Measurements from ENCODE around the gene RAB36. TPM values are rescaled to one million over a fixed set of nuclear protein-coding genes. Genes with fewer than 3 reads are reported as not detected.
A peak's percentile ranks its signal among the peaks of the same experiment; 100 is the strongest.

RAB36 gene
- total and polyA plus RNA-seq, 9 of the 15 experiments (the other 6 are each of a cell fraction or from before 2014, with no cell fraction given) = 0.04 to 0.50 (median 0.08) TPM; not detected in 3

DNA sequence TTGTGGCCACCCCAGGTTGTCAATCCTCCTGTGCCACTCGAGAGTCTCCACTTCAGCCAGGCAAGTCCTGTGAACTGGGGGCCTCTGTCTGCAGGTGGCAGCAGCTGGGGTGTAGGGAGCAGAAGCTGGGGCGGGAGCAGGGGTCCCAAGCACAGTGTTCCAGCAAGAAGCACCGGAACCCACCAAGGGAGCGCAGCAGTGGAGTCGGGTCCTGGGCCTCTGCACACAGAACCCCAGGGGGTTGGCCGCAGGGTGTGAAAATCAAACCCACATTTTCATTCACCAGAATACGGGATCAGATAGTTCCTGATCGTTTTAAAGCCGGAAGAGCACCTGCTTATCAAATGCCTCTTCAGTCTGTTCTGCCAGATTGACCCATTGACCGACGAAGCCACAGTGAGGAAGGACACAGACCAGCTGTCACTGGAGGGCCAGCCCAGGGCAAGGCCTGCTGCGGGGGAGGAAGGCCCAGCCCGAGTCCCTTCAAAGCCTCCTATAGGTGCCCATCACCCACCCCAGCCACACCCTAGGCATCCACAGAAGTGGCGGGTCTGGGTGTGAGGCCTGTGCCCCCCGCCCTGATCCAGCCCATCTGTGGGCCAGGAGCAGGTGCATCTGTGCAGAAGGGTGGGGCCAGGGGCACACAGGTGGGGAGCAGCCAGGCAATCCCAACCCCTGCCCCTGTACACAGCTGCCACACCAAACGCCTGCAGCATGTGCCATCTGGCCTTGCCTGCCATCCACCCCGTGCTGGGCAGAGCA is 37.6 kb upstream of the RAB36 start:
- 9% methylated on average over 17 of the region's 17 CpGs for WGBS (ENCODE audit: insufficient coverage, low coverage, missing lambda C conversion rate)
- ATAC-seq = no peak
- no peak overlapping the region for H3K27ac ChIP-seq (ENCODE audit: extremely low read depth, low read depth, low read length)
- peaks cover 61 to 100% of the 10 kb centered on the region in 2 experiments for H3K27me3 ChIP-seq (ENCODE audit: control insufficient read depth in 2 of 2, insufficient read depth in 2 of 2, low read length in 2 of 2)
- DNase-seq (ENCODE audit: extremely low read depth in 1 of 4, low spot score in 3 of 4) = peak in 2 of 4 experiments; percentile 62 to 63
- in situ Hi-C loops (cut with MboI) (no loop called here), intact Hi-C loops (cut with micrococcal nuclease) (no loop called here)
- FAIRE-seq = no peak
- peak overlapping the region in 1 of 2 experiments; percentile 33; a peak in 1 of 4 replicates for H3K9ac ChIP-seq (ENCODE audit: insufficient read depth in 1 of 2, low read depth in 2 of 2, low read length in 2 of 2)
- peaks cover 0 to 29% of the 10 kb centered on the region in 2 experiments; a peak in 2 of 5 replicates for H3K4me1 ChIP-seq (replicated peaks in 1 of 2; ENCODE audit: control insufficient read depth in 2 of 2, insufficient read depth in 2 of 2, low read length in 2 of 2)
- peaks cover 98% of the 10 kb centered on the region for H4K20me1 ChIP-seq (replicated peaks; ENCODE audit: control insufficient read depth, insufficient read depth, low read length)
- ChIA-PET POLR2A (interaction anchor here (0.6 to 19.9 kb wide), 9 partner anchors 6 to 390 kb away, joined by 3 to 414 read pairs (median 5); partner anchors contain the start of genes GNAZ and RSPH14), CTCF (ENCODE audit: low intra/inter-chr PET ratio) (no interaction called here)
- H2AFZ ChIP-seq (ENCODE audit: low read depth, low read length) = no peak overlapping the region
- H3K79me2 ChIP-seq (ENCODE audit: control insufficient read depth, insufficient read depth, low read length) = no peaks in the 10 kb centered on the region
- H3K4me3 ChIP-seq = no peak overlapping the region
- no peak overlapping the region for H3K4me2 ChIP-seq (ENCODE audit: insufficient read depth, low read length)
- no peaks in the 10 kb centered on the region for H3K36me3 ChIP-seq (ENCODE audit: control insufficient read depth, insufficient read depth, low read length)
- no TSS peak for BruUV-seq (replicated peaks)
- H3K9me1 ChIP-seq (ENCODE audit: control insufficient read depth, insufficient read depth, low read length) = peaks cover 12% of the 10 kb centered on the region
- H3K9me3 ChIP-seq (replicated peaks; ENCODE audit: control insufficient read depth, insufficient read depth, low read depth, low read length) = no peaks in the 10 kb centered on the region
- no peak for TF ChIP-seq BCL6 (CRISPR knock-in tag; IDR thresholded peaks at IDR 0.05)
- no peak for TF ChIP-seq HDAC2 (IDR thresholded peaks at IDR 0.05)
- TF ChIP-seq, protein P1, sequence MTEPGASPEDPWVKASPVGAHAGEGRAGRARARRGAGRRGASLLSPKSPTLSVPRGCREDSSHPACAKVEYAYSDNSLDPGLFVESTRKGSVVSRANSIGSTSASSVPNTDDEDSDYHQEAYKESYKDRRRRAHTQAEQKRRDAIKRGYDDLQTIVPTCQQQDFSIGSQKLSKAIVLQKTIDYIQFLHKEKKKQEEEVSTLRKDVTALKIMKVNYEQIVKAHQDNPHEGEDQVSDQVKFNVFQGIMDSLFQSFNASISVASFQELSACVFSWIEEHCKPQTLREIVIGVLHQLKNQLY (CRISPR knock-in tag; conservative IDR thresholded peaks at IDR 0.05) = no peak
- TF ChIP-seq CHD2 (IDR thresholded peaks at IDR 0.05; ENCODE audit: low read depth, low read length) = no peak
- TF ChIP-seq GTF2A2 (tag; IDR thresholded peaks at IDR 0.05) = no peak
- 0 out of 2 replicates have a peak, but pooled peaks have one; percentile 10 for TF ChIP-seq MITF (IDR thresholded peaks at IDR 0.05)
- TF ChIP-seq THRA (IDR thresholded peaks at IDR 0.05) = no peak
- no peak for TF ChIP-seq ZNF175 (CRISPR knock-in tag; IDR thresholded peaks at IDR 0.05; ENCODE audit: low read depth)
- 0 out of 4 replicates have a peak, but pooled peaks of 1 of the 2 experiments have one; percentile 11 for TF ChIP-seq KDM4B (IDR thresholded peaks at IDR 0.05; ENCODE audit: borderline replicate concordance in 2 of 2, low read depth in 1 of 2)
- no peak for TF ChIP-seq ZNF507 (tag; conservative IDR thresholded peaks at IDR 0.05)
- TF ChIP-seq ADNP (tag; IDR thresholded peaks at IDR 0.05) = no peak
- TF ChIP-seq ZNF551 (CRISPR knock-in tag; IDR thresholded peaks at IDR 0.05) = no peak
- TF ChIP-seq DNMT1 (IDR thresholded peaks at IDR 0.05) = no peak
- no peak for TF ChIP-seq TCFL5 (CRISPR knock-in tag; conservative IDR thresholded peaks at IDR 0.05)
- TF ChIP-seq HCFC1 (IDR thresholded peaks at IDR 0.05; ENCODE audit: low read depth, low read length) = no peak; the same call in 1 of the 2 replicates
- no peak for TF ChIP-seq CREB1 (IDR thresholded peaks at IDR 0.05)
- TF ChIP-seq CREB1 (CRISPR knock-in tag; IDR thresholded peaks at IDR 0.05) = no peak
- no peak for TF ChIP-seq GTF2F1 (IDR thresholded peaks at IDR 0.05; ENCODE audit: low read depth, low read length)

Measured in K562 (cell line).